HepG2 (cell line): ENCODE data around the gene CCDC201. TPM values are rescaled to one million over a fixed set of nuclear protein-coding genes. Genes with fewer than 3 reads are reported as not detected.

Experiments
- ATAD3A ChIP-seq: sonication (generic); formaldehyde crosslinking; IDR thresholded peaks from 2 replicates; pipeline ENCODE4 v1.4.0; 2020; ENCODE audit warnings: missing genetic modification reagents
- ATF6 ChIP-seq: sonication (generic); formaldehyde crosslinking; conservative IDR thresholded peaks from 2 replicates; pipeline ENCODE4 v1.4.0; 2020; ENCODE audit warnings: missing genetic modification reagents
- BRF2 ChIP-seq: sonication (generic); formaldehyde crosslinking; IDR thresholded peaks from 2 replicates; pipeline ENCODE4 v1.8.1; 2022; ENCODE audit warnings: mild to moderate bottlenecking, missing genetic modification reagents
- EEA1 ChIP-seq: sonication (generic); formaldehyde crosslinking; IDR thresholded peaks from 2 replicates; pipeline ENCODE4 v1.5.1; 2020; ENCODE audit warnings: mild to moderate bottlenecking, missing genetic modification reagents, borderline replicate concordance
- FLYWCH1 ChIP-seq: sonication (generic); formaldehyde crosslinking; IDR thresholded peaks from 2 replicates; pipeline ENCODE4 v1.8.1; 2023; ENCODE audit warnings: mild to moderate bottlenecking, missing genetic modification reagents
- FOXM1 ChIP-seq: sonication (generic); formaldehyde crosslinking; IDR thresholded peaks from 2 replicates; pipeline ENCODE4 v1.5.0; 2020; ENCODE audit warnings: missing genetic modification reagents
- HIVEP1 ChIP-seq: sonication (generic); formaldehyde crosslinking; IDR thresholded peaks from 2 replicates; pipeline ENCODE4 v1.4.0; 2020; ENCODE audit warnings: mild to moderate bottlenecking, missing genetic modification reagents
- IRF9 ChIP-seq: sonication (generic); formaldehyde crosslinking; IDR thresholded peaks from 2 replicates; pipeline ENCODE4 v1.8.0; 2022; ENCODE audit warnings: missing genetic modification reagents, mild to moderate bottlenecking, borderline replicate concordance
- JARID2 ChIP-seq: sonication (generic); formaldehyde crosslinking; IDR thresholded peaks from 2 replicates; pipeline ENCODE4 v1.8.1; 2023; ENCODE audit warnings: missing genetic modification reagents, inconsistent platforms; ENCODE audit not compliant: insufficient replicate concordance
- JUNB ChIP-seq: sonication (generic); formaldehyde crosslinking; IDR thresholded peaks from 2 replicates; pipeline ENCODE4 v1.8.0; 2022; ENCODE audit warnings: missing genetic modification reagents, mild to moderate bottlenecking, borderline replicate concordance
- KAT8 ChIP-seq: IDR thresholded peaks from 2 replicates; pipeline ENCODE4 v1.6.1; 2016; ENCODE audit warnings: missing genetic modification reagents, missing compliant biosample characterization
- NFYC ChIP-seq: IDR thresholded peaks from 2 replicates; pipeline ENCODE4 v1.6.1; 2016; ENCODE audit warnings: missing genetic modification reagents, missing compliant biosample characterization
- RBM22 ChIP-seq: fragments of 200-400 bp; formaldehyde crosslinking; optimal IDR thresholded peaks from 2 replicates; pipeline ENCODE3; 2017; ENCODE audit warnings: mild to moderate bottlenecking, low read length, moderate library complexity
- SAP130 ChIP-seq: IDR thresholded peaks from 2 replicates; pipeline ENCODE4 v1.6.1; 2016; ENCODE audit warnings: low read depth
- ZBTB37 ChIP-seq: sonication (generic); formaldehyde crosslinking; IDR thresholded peaks from 2 replicates; pipeline ENCODE4 v1.4.0; 2020; ENCODE audit warnings: mild to moderate bottlenecking, missing genetic modification reagents
- ZFY ChIP-seq: sonication (generic); formaldehyde crosslinking; IDR thresholded peaks from 2 replicates; pipeline ENCODE4 v1.4.0; 2020; ENCODE audit warnings: missing genetic modification reagents
- ZKSCAN1 ChIP-seq: fragments of 150-350 bp; IDR thresholded peaks from 2 replicates; pipeline ENCODE4 v1.6.1; 2014; ENCODE audit warnings: low read length
- ZNF460 ChIP-seq: sonication (generic); formaldehyde crosslinking; IDR thresholded peaks from 2 replicates; pipeline ENCODE4 v1.5.1; 2020; ENCODE audit warnings: missing genetic modification reagents, mild to moderate bottlenecking, borderline replicate concordance
- ZNF530 ChIP-seq: sonication (generic); formaldehyde crosslinking; IDR thresholded peaks from 2 replicates; pipeline ENCODE4 v1.5.0; 2020; ENCODE audit warnings: low read depth, mild to moderate bottlenecking, missing genetic modification reagents
- ZNF567 ChIP-seq: sonication (generic); formaldehyde crosslinking; IDR thresholded peaks from 2 replicates; pipeline ENCODE4 v1.8.1; 2023; ENCODE audit warnings: mild to moderate bottlenecking, missing genetic modification reagents, borderline replicate concordance
- ZNF816 ChIP-seq: sonication (generic); formaldehyde crosslinking; IDR thresholded peaks from 2 replicates; pipeline ENCODE4 v1.8.0; 2022; ENCODE audit warnings: missing genetic modification reagents, mild to moderate bottlenecking, borderline replicate concordance
- ZNF883 ChIP-seq: sonication (generic); formaldehyde crosslinking; IDR thresholded peaks from 2 replicates; pipeline ENCODE4 v1.5.1; 2020; ENCODE audit warnings: mild to moderate bottlenecking, missing genetic modification reagents; ENCODE audit errors: not compliant biosample characterization
- ZSCAN29 ChIP-seq: sonication (generic); formaldehyde crosslinking; conservative IDR thresholded peaks from 2 replicates; pipeline ENCODE4 v1.4.0; 2020; ENCODE audit warnings: mild to moderate bottlenecking, missing genetic modification reagents
- ZSCAN31 ChIP-seq: sonication (generic); formaldehyde crosslinking; IDR thresholded peaks from 2 replicates; pipeline ENCODE4 v1.5.0; 2020; ENCODE audit warnings: low read depth, mild to moderate bottlenecking, missing genetic modification reagents
- polyA plus RNA-seq, 8 experiments: library from polyadenylated mRNA; depleted of rRNA in 3 of 8; stranded (reverse) in 7 of 8; unstranded in 1 of 8; fragments of >200 nt; fragmentation: Illumina TruSeq in 4 of 8; extraction: Trizol in 4 of 8; gene quantifications; 2 replicates each; pipeline versions ENCODE4 v1.2.1 to v1.2.3, GENCODE V29; 2011 to 2016; ENCODE audit warnings: low read depth in 4 of 8, missing spikeins in 1 of 8, mixed read lengths in 1 of 8; ENCODE audit not compliant: insufficient read depth in 1 of 8
- total RNA-seq, 5 experiments: library from RNA; depleted of rRNA; stranded (reverse); fragments of >200 nt; fragmentation: Illumina TruSeq; extraction: Trizol; gene quantifications; 2 replicates each; pipeline ENCODE4 v1.2.3, GENCODE V29; 2016; ENCODE audit warnings: low read depth in 1 of 5

Gene CCDC201
- total and polyA plus RNA-seq, 2 of the 13 experiments (the other 11 are each of a cell fraction or from before 2014, with no cell fraction given): 0.92 TPM; not detected in 1

- TF ChIP-seq ZFY (peak; percentile 25; the same call in 1 of the 2 replicates), ATF6 (CRISPR knock-in tag) (no peak), FLYWCH1 (no peak), ZNF460 (CRISPR knock-in tag) (peak; percentile 66; the same call in 1 of the 2 replicates), JARID2 (peak; percentile 73), KAT8 (peak; percentile 90), FOXM1 (CRISPR knock-in tag) (no peak), SAP130 (CRISPR knock-in tag) (peak; percentile 77), ZKSCAN1 (no peak), ZNF816 (CRISPR knock-in tag) (no peak), NFYC (CRISPR knock-in tag) (no peak), ATAD3A (CRISPR knock-in tag) (no peak), ZNF530 (CRISPR knock-in tag) (no peak), ZNF883 (CRISPR knock-in tag) (peak; percentile 36), IRF9 (CRISPR knock-in tag) (peak; percentile 79), ZNF567 (CRISPR knock-in tag) (no peak), RBM22 (no peak), ZBTB37 (0 out of 2 replicates have a peak, but pooled peaks have one; percentile 62), JUNB (CRISPR knock-in tag) (peak; percentile 93; the same call in 1 of the 2 replicates), ZSCAN29 (CRISPR knock-in tag) (peak; percentile 92), BRF2 (CRISPR knock-in tag) (0 out of 2 replicates have a peak, but pooled peaks have one; percentile 56), HIVEP1 (peak; percentile 73; the same call in 1 of the 2 replicates), ZSCAN31 (no peak; the same call in 1 of the 2 replicates), EEA1 (CRISPR knock-in tag) (no peak)
These were observed 9.0 kb upstream of the CCDC201 start (continued) for GRCh38 chr7:45881759-45882464.
